Colonic mucosa (tissue), 4 donors: Measurements from ENCODE around the gene IL6ST. TPM values are rescaled to one million over a fixed set of nuclear protein-coding genes. Genes with fewer than 3 reads are reported as not detected.

Experiments
- DNase-seq: peaks from one replicate; pipeline ENCODE4 v3.0.0-alpha.2; 2020
- H3K27ac ChIP-seq: fragments of 200-600 bp; one replicate; pipeline ENCODE4 v1.8.0; 2021
- H3K27me3 ChIP-seq: fragments of 200-600 bp; one replicate; pipeline ENCODE4 v1.8.0; 2021
- H3K36me3 ChIP-seq: fragments of 200-600 bp; one replicate; pipeline ENCODE4 v1.8.0; 2021
- H3K4me1 ChIP-seq: fragments of 200-600 bp; one replicate; pipeline ENCODE4 v1.8.0; 2021; ENCODE audit warnings: mild to moderate bottlenecking
- H3K4me3 ChIP-seq: fragments of 200-600 bp; one replicate; pipeline ENCODE4 v1.8.0; 2021
- H3K9ac ChIP-seq, 2 donors: one replicate each; pipeline ENCODE4 v1.7.0; 2013; ENCODE audit warnings: control low read depth in 2 of 2, low read depth in 2 of 2, low read length in 2 of 2
- H3K9me3 ChIP-seq: fragments of 200-600 bp; one replicate; pipeline ENCODE4 v1.8.0; 2021
- intact Hi-C: fragments of 100-400 bp; cut with DNase I; formaldehyde crosslinking; loops from one replicate; pipeline ENCODE4 v1.14.1; 2022
- total RNA-seq, 2 donors: library from RNA; stranded (reverse); fragmentation: NEBNext Ultra II Directional in 1 of 2; extraction: Animal tissue kit (Norgen Biotek cat#: 25700) in 1 of 2; gene quantifications; one replicate each; pipeline ENCODE4 v1.2.1, GENCODE V29; 2021
- TF ChIP-seq, protein P1 (sequence below): fragments of 200-600 bp; IDR thresholded peaks from one replicate; pipeline ENCODE4 v1.8.0; 2022; ENCODE audit warnings: antibody characterized with exemption, mild to moderate bottlenecking
- donor health status: healthy.
- donor health status: DM: no; HTN: no; CAD: no.
- donor health status: DM: no; HTN: no; CAD: no.

The IL6ST gene
- total RNA-seq, 2 donors from 2014 or later = 69.9 to 118 TPM

DNA sequence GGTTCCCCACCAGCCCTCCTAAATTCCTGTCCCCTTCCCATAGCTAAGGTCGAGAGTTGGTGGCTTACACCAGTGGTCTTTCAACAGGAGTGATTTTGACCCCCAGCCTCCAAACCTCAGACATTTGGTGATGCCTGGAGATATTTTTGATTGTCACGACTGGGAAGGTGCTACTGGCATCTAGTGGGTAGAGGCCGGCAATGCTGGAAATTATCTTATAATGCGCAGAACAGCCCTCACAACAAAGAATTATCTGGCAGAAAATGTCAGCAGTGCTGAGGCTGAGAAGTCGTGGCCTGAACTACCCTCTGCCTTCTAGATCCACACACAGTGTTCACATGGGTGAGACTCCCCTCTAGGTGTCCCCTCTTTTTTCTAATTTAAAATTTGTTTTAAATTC is 74.0 kb downstream of the IL6ST start:
- Histone ChIP-seq H3K27me3 (no peaks in the 10 kb centered on the region), H3K9ac (no peak overlapping the region), H3K36me3 (no peaks in the 10 kb centered on the region), H3K27ac (no peak overlapping the region), H3K9me3 (no peaks in the 10 kb centered on the region), H3K4me1 (no peaks in the 10 kb centered on the region), H3K4me3 (no peak overlapping the region)
- TF ChIP-seq, protein P1, sequence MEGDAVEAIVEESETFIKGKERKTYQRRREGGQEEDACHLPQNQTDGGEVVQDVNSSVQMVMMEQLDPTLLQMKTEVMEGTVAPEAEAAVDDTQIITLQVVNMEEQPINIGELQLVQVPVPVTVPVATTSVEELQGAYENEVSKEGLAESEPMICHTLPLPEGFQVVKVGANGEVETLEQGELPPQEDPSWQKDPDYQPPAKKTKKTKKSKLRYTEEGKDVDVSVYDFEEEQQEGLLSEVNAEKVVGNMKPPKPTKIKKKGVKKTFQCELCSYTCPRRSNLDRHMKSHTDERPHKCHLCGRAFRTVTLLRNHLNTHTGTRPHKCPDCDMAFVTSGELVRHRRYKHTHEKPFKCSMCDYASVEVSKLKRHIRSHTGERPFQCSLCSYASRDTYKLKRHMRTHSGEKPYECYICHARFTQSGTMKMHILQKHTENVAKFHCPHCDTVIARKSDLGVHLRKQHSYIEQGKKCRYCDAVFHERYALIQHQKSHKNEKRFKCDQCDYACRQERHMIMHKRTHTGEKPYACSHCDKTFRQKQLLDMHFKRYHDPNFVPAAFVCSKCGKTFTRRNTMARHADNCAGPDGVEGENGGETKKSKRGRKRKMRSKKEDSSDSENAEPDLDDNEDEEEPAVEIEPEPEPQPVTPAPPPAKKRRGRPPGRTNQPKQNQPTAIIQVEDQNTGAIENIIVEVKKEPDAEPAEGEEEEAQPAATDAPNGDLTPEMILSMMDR = no peak
- intact Hi-C loops = no loop called here
- peak; percentile 5 for DNase-seq

DNA sequence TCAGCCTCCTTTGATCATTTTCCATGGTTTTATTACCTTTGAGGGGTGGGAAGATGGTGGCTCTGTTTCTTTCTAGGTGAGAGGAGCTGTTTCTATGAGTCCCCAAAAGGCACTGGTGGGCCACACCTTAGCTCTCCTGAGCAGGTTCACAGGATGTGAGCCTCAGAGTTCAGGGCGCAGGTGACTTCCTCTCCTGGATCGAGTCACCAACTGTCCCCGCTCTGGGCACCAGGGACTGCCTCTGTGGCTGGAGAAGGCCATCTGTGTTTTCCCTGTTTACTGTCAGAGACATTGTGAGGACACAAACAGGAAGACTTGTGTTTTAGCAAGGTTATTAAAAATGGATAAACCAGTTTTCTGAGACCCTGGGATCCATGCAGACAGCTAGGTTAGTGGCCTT is 75.1 kb downstream of the IL6ST start:
- DNase-seq = peak; percentile 7
- Histone ChIP-seq H3K27ac (no peak overlapping the region), H3K4me1 (no peaks in the 10 kb centered on the region), H3K4me3 (no peak overlapping the region), H3K9ac (no peak overlapping the region), H3K9me3 (no peaks in the 10 kb centered on the region), H3K36me3 (no peaks in the 10 kb centered on the region), H3K27me3 (no peaks in the 10 kb centered on the region)
- TF ChIP-seq, protein P1 = no peak
- intact Hi-C loops = no loop called here

DNA sequence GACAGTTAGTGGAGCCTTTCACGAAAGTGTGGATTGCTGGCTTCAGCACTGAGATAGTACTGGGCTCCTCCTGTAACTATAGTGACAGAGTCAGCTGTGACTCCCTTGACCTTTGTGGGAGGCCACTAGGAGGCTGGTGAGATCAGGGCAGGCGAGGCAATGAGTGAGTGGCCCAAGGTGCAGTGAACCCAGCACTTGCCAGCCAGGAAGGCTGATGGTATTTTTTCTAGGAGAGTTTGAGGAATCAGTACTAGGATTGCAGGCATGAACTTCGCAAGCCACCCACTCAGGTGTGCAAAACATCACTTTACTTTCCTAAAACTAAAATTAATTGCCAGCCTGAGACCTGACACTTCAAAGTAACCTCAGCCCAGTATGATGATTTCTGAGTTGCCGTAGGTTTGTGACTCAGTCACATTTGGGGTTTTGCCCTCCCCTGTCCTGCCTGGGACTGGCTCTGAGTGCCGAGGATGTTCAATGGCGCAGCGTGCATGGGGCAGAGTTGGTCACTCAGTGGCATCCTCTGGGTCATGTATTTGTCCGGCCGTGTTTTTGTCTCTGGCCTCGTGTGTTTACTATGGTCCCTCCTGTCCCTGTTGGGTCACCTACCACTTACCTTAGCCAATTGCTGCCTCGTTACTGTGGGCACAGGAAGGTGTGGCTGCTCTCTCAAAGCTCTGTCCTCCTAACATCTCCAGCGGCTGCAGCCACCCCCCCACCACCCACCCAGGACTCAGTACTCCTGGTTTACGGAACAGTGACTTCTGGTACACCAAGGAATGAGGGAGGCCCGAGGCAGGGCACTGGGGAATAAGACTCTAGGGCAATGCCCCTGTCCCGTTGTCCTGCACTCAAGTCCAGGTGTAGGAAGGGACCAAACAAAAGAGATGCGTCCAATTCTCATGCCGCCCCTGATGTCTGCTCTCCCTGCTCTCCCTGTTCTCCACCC is 76.4 kb downstream of the IL6ST start:
- H3K27ac ChIP-seq = no peak overlapping the region
- H3K4me1 ChIP-seq = no peaks in the 10 kb centered on the region
- H3K36me3 ChIP-seq = no peaks in the 10 kb centered on the region
- H3K27me3 ChIP-seq = no peaks in the 10 kb centered on the region
- DNase-seq = peak; percentile 12
- H3K4me3 ChIP-seq = no peak overlapping the region
- TF ChIP-seq, protein P1 = no peak
- no peaks in the 10 kb centered on the region for H3K9me3 ChIP-seq
- no peak overlapping the region for H3K9ac ChIP-seq
- intact Hi-C loops = no loop called here

DNA sequence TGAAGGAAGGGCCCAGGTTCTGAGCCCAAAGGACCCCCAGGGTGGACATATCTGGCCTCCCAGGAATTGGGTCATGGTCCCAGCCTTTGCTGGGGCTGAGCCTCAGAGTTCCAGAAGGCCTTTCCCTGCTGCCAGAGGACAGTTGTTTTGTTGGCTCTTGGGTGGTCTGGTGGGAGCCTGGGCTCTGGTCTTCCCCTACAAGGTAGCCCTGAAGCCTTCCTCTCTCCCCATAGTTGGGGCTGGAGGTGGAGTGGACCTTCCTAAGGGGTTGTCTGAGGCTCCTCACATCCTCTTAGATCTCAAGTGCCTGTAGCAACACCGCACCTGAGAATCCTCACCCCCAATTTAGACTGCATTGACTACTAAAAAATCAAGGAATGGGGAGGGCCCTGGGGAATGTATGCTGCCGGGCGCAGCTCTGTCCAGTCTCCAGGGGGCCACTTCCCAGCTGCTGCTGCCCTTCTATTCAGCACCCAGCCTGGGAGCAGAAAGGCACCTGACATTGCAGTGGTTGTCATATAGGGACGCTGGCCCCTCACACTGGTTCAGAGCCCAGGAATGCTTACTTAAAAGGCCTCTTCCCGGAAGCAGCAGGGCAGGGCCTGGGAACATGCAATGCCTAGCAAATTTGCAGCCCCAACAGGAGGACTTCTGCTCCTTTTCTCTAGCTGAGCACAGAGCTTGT is 77.2 kb downstream of the IL6ST start:
- Histone ChIP-seq H3K9ac (no peak overlapping the region), H3K4me1 (no peaks in the 10 kb centered on the region), H3K4me3 (no peak overlapping the region), H3K9me3 (no peaks in the 10 kb centered on the region), H3K27ac (no peak overlapping the region), H3K36me3 (no peaks in the 10 kb centered on the region), H3K27me3 (no peaks in the 10 kb centered on the region)
- TF ChIP-seq, protein P1 = no peak
- intact Hi-C loops = no loop called here
- peak; percentile 2 for DNase-seq

DNA sequence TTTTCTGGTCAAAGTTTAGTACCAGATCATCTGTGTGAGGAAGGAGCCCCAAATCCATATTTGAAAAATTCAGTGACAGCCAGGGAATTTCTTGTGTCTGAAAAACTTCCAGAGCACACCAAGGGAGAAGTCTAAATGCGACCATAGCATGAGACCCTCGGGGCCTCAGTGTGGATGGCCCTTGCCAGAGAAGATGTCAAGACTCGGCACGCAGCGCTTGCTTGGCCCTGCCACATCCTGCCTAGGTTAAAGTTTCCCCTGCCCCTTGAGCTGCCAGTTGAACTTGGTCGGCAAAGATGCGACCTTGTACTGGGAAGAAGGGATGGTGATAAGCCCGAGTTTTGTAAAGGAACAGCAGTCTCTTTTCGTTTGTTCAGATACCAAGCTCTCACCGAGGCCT is 77.8 kb downstream of the IL6ST start:
- H3K4me3 ChIP-seq = no peak overlapping the region
- H3K9ac ChIP-seq = no peak overlapping the region
- no peaks in the 10 kb centered on the region for H3K27me3 ChIP-seq
- no peaks in the 10 kb centered on the region for H3K4me1 ChIP-seq
- peak; percentile 1 for DNase-seq
- intact Hi-C loops = no loop called here
- no peak overlapping the region for H3K27ac ChIP-seq
- TF ChIP-seq, protein P1 = no peak
- H3K36me3 ChIP-seq = no peaks in the 10 kb centered on the region
- no peaks in the 10 kb centered on the region for H3K9me3 ChIP-seq
